ENCODE results near the gene WWC1.
"Not testable (repeated sequence)": the region's sequence is repeated elsewhere in the genome, so short reads cannot be mapped to it uniquely, and the experiment has no call there.

The WWC1 gene

GRCh38 chr5:168415971-168416370 lies 124.5 kb downstream of the WWC1 start:
- no peak for DNase-seq

GRCh38 chr5:168417731-168418429 lies 126.4 kb downstream of the WWC1 start:
- no peak for DNase-seq

GRCh38 chr5:168420461-168420860 lies 129.0 kb downstream of the WWC1 start:
- DNase-seq = no peak

- no peak for DNase-seq
Measured at GRCh38 chr5:168422431-168422830, 131.0 kb downstream of the WWC1 start.

- no peak for DNase-seq
Measured at GRCh38 chr5:168423478-168423877, 132.0 kb downstream of the WWC1 start.

- DNase-seq = no peak
Measured at GRCh38 chr5:168423971-168424370, 132.5 kb downstream of the WWC1 start.

GRCh38 chr5:168424594-168425323 lies 133.3 kb downstream of the WWC1 start:
- no peak for DNase-seq

GRCh38 chr5:168426007-168426863 lies 134.8 kb downstream of the WWC1 start:
- DNase-seq = no peak

- no peak for DNase-seq
Measured at GRCh38 chr5:168426864-168427172, 135.4 kb downstream of the WWC1 start.

GRCh38 chr5:168427224-168427623 lies 135.8 kb downstream of the WWC1 start:
- no peak for DNase-seq

- no peak for DNase-seq
Measured at GRCh38 chr5:168428552-168428951, 137.1 kb downstream of the WWC1 start.

- no peak for DNase-seq
Measured at GRCh38 chr5:168430296-168430695, 138.9 kb downstream of the WWC1 start.

- no peak for DNase-seq
Measured at GRCh38 chr5:168432903-168433302, 141.5 kb downstream of the WWC1 start.

- DNase-seq = no peak
Measured at GRCh38 chr5:168434001-168434400, 142.6 kb downstream of the WWC1 start.

- DNase-seq = no peak
Measured at GRCh38 chr5:168434746-168435321, 143.4 kb downstream of the WWC1 start.

GRCh38 chr5:168435340-168435739 lies 143.9 kb downstream of the WWC1 start:
- DNase-seq = not testable (repeated sequence)

GRCh38 chr5:168438349-168438748 lies 146.9 kb downstream of the WWC1 start:
- DNase-seq = no peak

GRCh38 chr5:168443533-168443932 lies 152.1 kb downstream of the WWC1 start:
- no peak for DNase-seq

- DNase-seq = no peak
Measured at GRCh38 chr5:168443950-168444700, 152.7 kb downstream of the WWC1 start.

GRCh38 chr5:168446983-168447619 lies 155.7 kb downstream of the WWC1 start:
- DNase-seq = no peak

- no peak for DNase-seq
Measured at GRCh38 chr5:168447808-168448207, 156.4 kb downstream of the WWC1 start.

- DNase-seq = peak; percentile 5
Measured at GRCh38 chr5:168449166-168449565, 157.7 kb downstream of the WWC1 start.
